ENCODE results near the gene KIRREL1. TPM values are rescaled to one million over a fixed set of nuclear protein-coding genes. Genes with fewer than 3 reads are reported as not detected.

The KIRREL1 gene
- total RNA-seq, 2 experiments from 2014 or later = not detected

- CTCF ChIA-PET = interaction anchor here (1.6 to 17.1 kb wide), 4 partner anchors 10 to 114 kb away, joined by 5 to 297 read pairs (median 10); no protein-coding TSS in a partner anchor
- H3K4me1 Mint-ChIP-seq (ENCODE audit: low read depth) = peaks cover 5% of the 10 kb centered on the region
- no peak overlapping the region for H3K27ac Mint-ChIP-seq
- no peaks in the 10 kb centered on the region for H3K9me3 Mint-ChIP-seq (ENCODE audit: insufficient read depth)
- no peak overlapping the region for H3K4me3 Mint-ChIP-seq
- DNase-seq (no peak), ATAC-seq (no peak)
- POLR2A ChIA-PET = no interaction called here
- H3K36me3 Mint-ChIP-seq (ENCODE audit: low read depth) = no peaks in the 10 kb centered on the region
- H3K27me3 Mint-ChIP-seq (ENCODE audit: low read depth) = peaks cover 8% of the 10 kb centered on the region
These were observed 112.1 kb downstream of the KIRREL1 start for GRCh38 chr1:158105352-158106095.

DNA sequence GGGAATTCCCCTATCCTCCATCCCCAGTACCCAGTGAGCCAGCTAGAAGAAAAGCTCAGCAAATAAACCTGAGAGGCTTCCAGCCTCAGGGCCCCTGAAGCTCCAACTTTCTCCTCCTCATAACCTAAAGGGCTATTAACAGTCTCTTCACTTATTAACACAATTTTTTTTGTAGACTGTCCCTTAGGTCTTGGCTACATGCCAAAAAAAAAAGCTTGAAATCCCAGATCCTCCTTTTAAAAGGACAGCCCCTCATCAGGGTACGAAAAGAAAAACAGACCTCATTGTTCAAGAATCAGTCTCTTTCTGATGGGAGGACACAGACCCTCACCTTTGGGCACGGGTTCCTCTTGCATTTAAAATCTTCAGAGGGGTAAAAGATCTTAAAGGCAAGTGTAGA, 114.5 kb downstream of the KIRREL1 start:
- no peak for ATAC-seq
- no peaks in the 10 kb centered on the region for H3K4me1 Mint-ChIP-seq (ENCODE audit: low read depth)
- no peaks in the 10 kb centered on the region for H3K9me3 Mint-ChIP-seq (ENCODE audit: insufficient read depth)
- DNase-seq = no peak
- no peak overlapping the region for H3K27ac Mint-ChIP-seq
- no peaks in the 10 kb centered on the region for H3K36me3 Mint-ChIP-seq (ENCODE audit: low read depth)
- H3K27me3 Mint-ChIP-seq (ENCODE audit: low read depth) = peaks cover 22% of the 10 kb centered on the region
- H3K4me3 Mint-ChIP-seq = no peak overlapping the region
- ChIA-PET CTCF (interaction anchor here (1.0 to 17.1 kb wide), 2 partner anchors 10 to 12 kb away, joined by 3 to 297 read pairs; no protein-coding TSS in a partner anchor), POLR2A (no interaction called here)

GRCh38 chr1:158112994-158113758, 119.7 kb downstream of the KIRREL1 start:
- H3K36me3 Mint-ChIP-seq (ENCODE audit: low read depth) = no peaks in the 10 kb centered on the region
- peak overlapping the region; percentile 12 for H3K4me3 Mint-ChIP-seq
- POLR2A ChIA-PET = no interaction called here
- H3K4me1 Mint-ChIP-seq (ENCODE audit: low read depth) = peaks cover 10% of the 10 kb centered on the region
- no peaks in the 10 kb centered on the region for H3K9me3 Mint-ChIP-seq (ENCODE audit: insufficient read depth)
- peaks cover 41% of the 10 kb centered on the region for H3K27me3 Mint-ChIP-seq (ENCODE audit: low read depth)
- CTCF ChIA-PET = interaction anchor here (0.6 to 14.3 kb wide), 6 partner anchors 8 to 122 kb away, joined by 3 to 297 read pairs (median 4); no protein-coding TSS in a partner anchor
- DNase-seq (peak; percentile 35), ATAC-seq (peak; percentile 83)
- H3K27ac Mint-ChIP-seq = no peak overlapping the region

- Mint-ChIP-seq H3K4me3 (peak overlapping the region; percentile 37), H3K9me3 (ENCODE audit: insufficient read depth) (no peaks in the 10 kb centered on the region), H3K36me3 (ENCODE audit: low read depth) (no peaks in the 10 kb centered on the region), H3K27me3 (ENCODE audit: low read depth) (peaks cover 44% of the 10 kb centered on the region), H3K27ac (no peak overlapping the region), H3K4me1 (ENCODE audit: low read depth) (peaks cover 12% of the 10 kb centered on the region)
- DNase-seq (no peak), ATAC-seq (no peak)
- CTCF ChIA-PET = interaction anchor here (0.6 to 14.3 kb wide), 6 partner anchors 8 to 124 kb away, joined by 3 to 297 read pairs (median 4); no protein-coding TSS in a partner anchor
- POLR2A ChIA-PET = no interaction called here
These were observed 120.3 kb downstream of the KIRREL1 start for GRCh38 chr1:158113759-158114127.

- DNase-seq (no peak), ATAC-seq (no peak)
- H3K36me3 Mint-ChIP-seq (ENCODE audit: low read depth) = no peaks in the 10 kb centered on the region
- CTCF ChIA-PET = interaction anchor here (1.6 to 14.3 kb wide), 3 partner anchors 10 to 15 kb away, joined by 4 to 297 read pairs (median 25); no protein-coding TSS in a partner anchor
- peaks cover 12% of the 10 kb centered on the region for H3K4me1 Mint-ChIP-seq (ENCODE audit: low read depth)
- POLR2A ChIA-PET = no interaction called here
- H3K4me3 Mint-ChIP-seq = no peak overlapping the region
- H3K9me3 Mint-ChIP-seq (ENCODE audit: insufficient read depth) = no peaks in the 10 kb centered on the region
- H3K27ac Mint-ChIP-seq = no peak overlapping the region
- H3K27me3 Mint-ChIP-seq (ENCODE audit: low read depth) = peaks cover 49% of the 10 kb centered on the region
These were observed 121.7 kb downstream of the KIRREL1 start for GRCh38 chr1:158115126-158115525.

DNA sequence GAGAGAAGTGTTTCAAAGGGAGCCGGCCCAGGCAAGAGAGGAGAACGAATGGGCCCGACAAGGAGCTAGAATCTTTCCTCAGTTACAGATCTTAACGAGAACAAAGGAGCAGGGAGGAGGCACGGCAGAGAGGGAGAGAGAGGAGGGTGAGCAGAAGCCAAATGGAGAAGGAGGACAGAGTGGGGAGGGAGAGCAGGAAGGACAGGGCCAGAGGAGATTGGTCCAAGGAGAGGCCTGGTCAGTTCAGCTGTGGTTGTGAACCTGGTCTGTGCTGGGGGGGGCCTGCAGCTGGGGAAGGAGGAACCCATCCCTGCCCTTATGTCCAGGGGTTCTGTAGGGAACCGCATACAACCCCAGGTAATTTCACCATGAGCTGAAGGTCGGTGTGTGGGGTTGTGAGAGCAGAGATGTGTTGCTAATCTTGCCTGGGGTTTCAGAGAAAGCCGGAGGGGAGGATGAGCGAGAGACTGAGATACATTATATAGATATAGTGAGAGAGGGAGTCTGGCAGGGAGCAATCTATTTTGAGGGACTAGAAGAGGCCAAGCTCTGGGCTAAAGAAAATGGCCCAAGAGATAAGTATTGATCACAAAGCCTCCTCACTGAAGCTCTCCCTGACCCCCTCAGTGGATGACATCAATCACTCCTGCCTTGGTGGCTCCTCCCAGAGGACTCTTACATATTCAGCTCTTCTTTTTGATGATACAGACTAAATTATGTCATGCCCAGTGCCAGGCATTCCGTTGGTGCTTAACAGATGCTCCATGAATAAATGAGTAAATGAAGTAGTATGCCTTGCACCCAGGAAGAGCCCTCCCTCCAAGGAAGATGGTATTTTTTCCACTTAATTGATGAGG, 123.1 kb downstream of the KIRREL1 start:
- ATAC-seq (no peak), DNase-seq (no peak)
- ChIA-PET POLR2A (no interaction called here), CTCF (interaction anchor here (1.6 to 14.3 kb wide), 4 partner anchors 8 to 125 kb away, joined by 4 to 297 read pairs (median 47); no protein-coding TSS in a partner anchor)
- peaks cover 12% of the 10 kb centered on the region for H3K4me1 Mint-ChIP-seq (ENCODE audit: low read depth)
- H3K4me3 Mint-ChIP-seq = no peak overlapping the region
- no peaks in the 10 kb centered on the region for H3K36me3 Mint-ChIP-seq (ENCODE audit: low read depth)
- H3K9me3 Mint-ChIP-seq (ENCODE audit: insufficient read depth) = no peaks in the 10 kb centered on the region
- H3K27me3 Mint-ChIP-seq (ENCODE audit: low read depth) = peaks cover 56% of the 10 kb centered on the region
- no peak overlapping the region for H3K27ac Mint-ChIP-seq

DNA sequence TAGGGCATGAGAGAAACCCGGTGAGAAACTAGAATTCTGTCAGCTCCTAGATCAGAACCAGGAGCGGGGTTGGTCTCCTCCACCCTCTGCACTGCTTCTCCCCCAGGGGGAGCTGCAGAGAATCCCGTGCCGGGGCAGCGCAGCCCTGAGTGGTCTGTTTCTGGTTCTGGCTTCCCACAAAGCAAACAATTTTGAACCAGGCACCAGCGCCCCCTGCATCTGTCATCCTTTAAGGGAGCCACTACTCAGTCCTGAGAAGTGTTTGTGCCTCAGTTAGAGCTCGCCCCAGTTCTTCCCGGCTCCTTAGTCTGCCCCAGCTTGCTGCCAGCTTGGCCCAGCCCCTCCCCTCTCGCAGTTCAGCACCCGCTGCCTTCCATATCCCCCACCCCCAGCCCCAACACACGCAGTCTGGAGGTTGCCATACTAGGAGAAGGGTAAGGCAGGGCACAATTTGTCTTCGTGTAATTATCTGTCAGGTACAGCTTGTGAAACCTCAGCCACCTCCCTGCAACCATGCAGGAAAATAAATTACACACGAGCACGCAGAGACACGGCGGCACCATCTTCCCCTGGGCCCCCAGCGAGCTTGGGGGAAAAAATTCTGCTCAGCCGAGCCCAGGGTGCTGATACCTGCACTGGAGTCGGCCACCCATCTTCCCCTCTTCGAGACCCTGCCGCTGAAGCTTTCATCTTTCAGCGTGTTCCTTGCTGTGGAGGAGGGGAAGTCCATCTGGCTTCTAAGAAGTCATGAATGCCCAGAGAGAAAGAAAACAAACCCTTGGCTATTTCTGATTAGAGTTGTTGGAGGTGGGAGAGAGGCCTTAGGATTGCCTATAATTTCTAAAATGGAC, 124.6 kb downstream of the KIRREL1 start:
- ATAC-seq (peak; percentile 76), DNase-seq (peak; percentile 54)
- H3K9me3 Mint-ChIP-seq (ENCODE audit: insufficient read depth) = no peaks in the 10 kb centered on the region
- H3K27me3 Mint-ChIP-seq (ENCODE audit: low read depth) = peaks cover 46% of the 10 kb centered on the region
- H3K4me1 Mint-ChIP-seq (ENCODE audit: low read depth) = peaks cover 12% of the 10 kb centered on the region
- H3K27ac Mint-ChIP-seq = no peak overlapping the region
- POLR2A ChIA-PET = no interaction called here
- H3K4me3 Mint-ChIP-seq = peak overlapping the region; percentile 17
- CTCF ChIA-PET = interaction anchor here (0.6 to 14.3 kb wide), 13 partner anchors 11 to 958 kb away, joined by 3 to 297 read pairs (median 3); partner anchors contain the start of gene AIM2
- H3K36me3 Mint-ChIP-seq (ENCODE audit: low read depth) = no peaks in the 10 kb centered on the region

DNA sequence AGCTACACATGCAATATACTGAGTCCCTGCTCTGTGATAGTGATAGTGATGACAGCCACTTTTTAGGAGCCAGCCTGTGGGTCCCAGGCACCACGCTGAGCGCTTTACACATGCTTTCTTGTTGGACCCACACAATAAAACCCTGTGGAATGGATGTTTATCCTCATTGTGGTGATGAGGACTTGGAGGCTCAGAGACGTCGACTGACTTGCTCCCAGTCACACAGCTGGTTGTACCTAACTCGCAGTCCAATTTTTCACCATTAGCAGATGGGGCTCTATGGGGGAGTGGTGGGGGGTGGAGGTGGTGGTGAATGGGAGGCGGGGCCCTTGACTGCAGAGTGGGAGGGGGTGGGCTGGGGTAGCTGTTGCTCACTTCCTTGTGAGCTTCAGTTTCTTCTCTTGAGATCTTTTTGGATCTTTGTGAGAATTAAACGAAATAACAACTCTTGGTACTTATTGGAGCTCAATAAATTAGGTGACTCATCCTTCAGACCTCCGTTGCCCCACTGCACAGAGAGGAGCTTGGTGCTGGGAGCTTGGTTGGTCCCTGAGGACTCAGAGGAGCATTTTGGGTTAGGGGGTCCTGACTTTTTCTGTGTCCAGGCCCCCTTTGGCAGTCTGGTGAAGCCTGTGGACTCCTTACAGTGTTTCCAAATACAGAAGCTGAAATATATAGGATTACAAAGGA, 125.4 kb downstream of the KIRREL1 start:
- Mint-ChIP-seq H3K27me3 (ENCODE audit: low read depth) (peaks cover 43% of the 10 kb centered on the region), H3K9me3 (ENCODE audit: insufficient read depth) (no peaks in the 10 kb centered on the region), H3K4me1 (ENCODE audit: low read depth) (peaks cover 9% of the 10 kb centered on the region), H3K4me3 (no peak overlapping the region), H3K36me3 (ENCODE audit: low read depth) (no peaks in the 10 kb centered on the region), H3K27ac (no peak overlapping the region)
- no peak for ATAC-seq
- no peak for DNase-seq
- CTCF ChIA-PET = interaction anchor here (0.8 to 14.3 kb wide), 10 partner anchors 19 to 539 kb away, joined by 3 to 297 read pairs (median 4); no protein-coding TSS in a partner anchor
- POLR2A ChIA-PET = no interaction called here

GRCh38 chr1:158119976-158120653, 126.7 kb downstream of the KIRREL1 start:
- H3K27ac Mint-ChIP-seq = no peak overlapping the region
- DNase-seq (no peak), ATAC-seq (no peak)
- no peaks in the 10 kb centered on the region for H3K36me3 Mint-ChIP-seq (ENCODE audit: low read depth)
- H3K4me3 Mint-ChIP-seq = no peak overlapping the region
- CTCF ChIA-PET = interaction anchor here (1.6 to 14.3 kb wide), 5 partner anchors 20 to 129 kb away, joined by 3 to 297 read pairs (median 7); no protein-coding TSS in a partner anchor
- H3K4me1 Mint-ChIP-seq (ENCODE audit: low read depth) = peaks cover 7% of the 10 kb centered on the region
- no peaks in the 10 kb centered on the region for H3K9me3 Mint-ChIP-seq (ENCODE audit: insufficient read depth)
- POLR2A ChIA-PET = no interaction called here
- H3K27me3 Mint-ChIP-seq (ENCODE audit: low read depth) = peaks cover 42% of the 10 kb centered on the region

Data from activated CD8-positive, alpha-beta T cell treated with anti-CD3 and anti-CD28 coated beads, Interleukin-2, amount 10 ng/mL, durations not matched to agents 7 days and 5 days (primary cell).